Mesenchymal stem cell (in vitro differentiated cells and primary cell): ENCODE measurements around the gene ESRP2.

Source experiments
- DNase-seq: peaks from one replicate; pipeline ENCODE4 v3.0.0-alpha.2; 2013
- H2AFZ ChIP-seq: one replicate; pipeline ENCODE4 v1.6.1; 2013; ENCODE audit warnings: low read depth, mild to moderate bottlenecking, control low read depth, inconsistent platforms, low read length, moderate library complexity
- H2AK5ac ChIP-seq: 2 replicates; pipeline ENCODE4 v1.6.1; 2013; ENCODE audit warnings: low read length, moderate library complexity, mild to moderate bottlenecking, inconsistent platforms; ENCODE audit not compliant: severe bottlenecking
- H2BK120ac ChIP-seq: one replicate; pipeline ENCODE4 v1.6.1; 2013; ENCODE audit warnings: low read depth, mild to moderate bottlenecking, inconsistent platforms, low read length, moderate library complexity
- H2BK12ac ChIP-seq, 2 experiments: one replicate each; pipeline ENCODE4 v1.6.1; 2013; ENCODE audit warnings: inconsistent platforms in 2 of 2, low read length in 2 of 2, mild to moderate bottlenecking in 2 of 2, moderate library complexity in 2 of 2, control low read depth in 1 of 2
- H2BK15ac ChIP-seq: one replicate; pipeline ENCODE4 v1.6.1; 2013; ENCODE audit warnings: mild to moderate bottlenecking, low read depth, inconsistent platforms; ENCODE audit not compliant: poor library complexity, severe bottlenecking
- H2BK5ac ChIP-seq: 2 replicates; pipeline ENCODE4 v1.6.1; 2013; ENCODE audit warnings: low read depth, mild to moderate bottlenecking, low read length, control low read depth, inconsistent platforms; ENCODE audit not compliant: poor library complexity, severe bottlenecking
- H3K14ac ChIP-seq, 2 experiments: one replicate each; pipeline ENCODE4 v1.6.1; 2013; ENCODE audit warnings: inconsistent platforms in 2 of 2, low read length in 2 of 2, control low read depth in 1 of 2, mild to moderate bottlenecking in 1 of 2, moderate library complexity in 1 of 2
- H3K18ac ChIP-seq, 2 experiments: one replicate each; pipeline ENCODE4 v1.6.1; 2013; ENCODE audit warnings: inconsistent platforms in 2 of 2, low read length in 2 of 2, control low read depth in 1 of 2, low read depth in 1 of 2, mild to moderate bottlenecking in 1 of 2
- H3K23ac ChIP-seq, 2 experiments: one replicate each; pipeline ENCODE4 v1.6.1; 2013; ENCODE audit warnings: inconsistent platforms in 2 of 2, low read length in 2 of 2, mild to moderate bottlenecking in 2 of 2, moderate library complexity in 2 of 2, control low read depth in 1 of 2
- H3K27ac ChIP-seq: 2 replicates; pipeline ENCODE4 v1.5.1; 2013; ENCODE audit warnings: mild to moderate bottlenecking, moderate library complexity, low read length, control low read depth, inconsistent platforms; ENCODE audit not compliant: poor library complexity, severe bottlenecking
- H3K27me3 ChIP-seq, 2 experiments: 2 replicates each; pipeline versions ENCODE4 v1.6.1 to v1.7.0; 2013; ENCODE audit warnings: low read length in 2 of 2, mild to moderate bottlenecking in 2 of 2, moderate library complexity in 2 of 2, control low read depth in 1 of 2, inconsistent platforms in 1 of 2; ENCODE audit not compliant: control insufficient read depth in 1 of 2, insufficient read depth in 1 of 2
- H3K36me3 ChIP-seq, 2 experiments: 2 replicates each; pipeline versions ENCODE4 v1.6.1 to v1.7.0; 2013; ENCODE audit warnings: low read length in 2 of 2, control low read depth in 1 of 2, inconsistent platforms in 1 of 2, low read depth in 1 of 2, mild to moderate bottlenecking in 1 of 2; ENCODE audit not compliant: insufficient read depth in 2 of 2, control insufficient read depth in 1 of 2
- H3K4ac ChIP-seq, 2 experiments: one replicate each; pipeline ENCODE4 v1.6.1; 2013; ENCODE audit warnings: inconsistent platforms in 2 of 2, low read length in 2 of 2, mild to moderate bottlenecking in 2 of 2, moderate library complexity in 2 of 2, control low read depth in 1 of 2, low read depth in 1 of 2
- H3K4me1 ChIP-seq: 2 replicates; pipeline ENCODE4 v1.6.1; 2013; ENCODE audit warnings: low read depth, low read length, control low read depth; ENCODE audit not compliant: control insufficient read depth, insufficient read depth
- H3K4me2 ChIP-seq: 2 replicates; pipeline ENCODE4 v1.6.1; 2013; ENCODE audit warnings: low read length, mild to moderate bottlenecking, inconsistent platforms; ENCODE audit not compliant: poor library complexity, severe bottlenecking
- H3K4me3 ChIP-seq, 2 experiments: 2 replicates each; pipeline versions ENCODE4 v1.5.1 to v1.7.0; 2013; ENCODE audit warnings: low read length in 2 of 2, mild to moderate bottlenecking in 2 of 2, control low read depth in 1 of 2, low read depth in 1 of 2; ENCODE audit not compliant: insufficient read depth in 1 of 2
- H3K79me1 ChIP-seq: replicated peaks from 2 replicates; pipeline ENCODE4 v1.6.1; 2013; ENCODE audit warnings: mild to moderate bottlenecking, control low read depth, low read length, inconsistent platforms; ENCODE audit not compliant: poor library complexity, severe bottlenecking
- H3K9ac ChIP-seq: 2 replicates; pipeline ENCODE4 v1.7.0; 2013; ENCODE audit warnings: mild to moderate bottlenecking, low read length, moderate library complexity
- H3K9me3 ChIP-seq: 2 replicates; pipeline ENCODE4 v1.7.0; 2013; ENCODE audit warnings: mild to moderate bottlenecking, low read length; ENCODE audit not compliant: control insufficient read depth
- H4K8ac ChIP-seq: one replicate; pipeline ENCODE4 v1.6.1; 2013; ENCODE audit warnings: inconsistent platforms, mild to moderate bottlenecking, low read length, moderate library complexity
- H4K91ac ChIP-seq: one replicate; pipeline ENCODE4 v1.6.1; 2013; ENCODE audit warnings: mild to moderate bottlenecking, low read length, inconsistent platforms
- WGBS: methylation state at CpG from one replicate; pipeline ENCODE4 v1.1.7; 2013; ENCODE audit warnings: mixed read lengths; 5-methylcytosine and 5-hydroxymethylcytosine counted together

Gene ESRP2

GRCh38 chr16:68206245-68206644 lies 29.7 kb downstream of the ESRP2 start:
- no peak for DNase-seq
- Histone ChIP-seq H3K4me2 (no peak overlapping the region), H3K18ac (no peak overlapping the region), H4K8ac (no peak overlapping the region), H2BK12ac (no peak overlapping the region), H3K14ac (no peak overlapping the region), H3K36me3 (peaks cover 4% of the 10 kb centered on the region in 2 experiments), H3K4me3 (no peak overlapping the region), H2AFZ (no peak overlapping the region), H3K4me1 (no peaks in the 10 kb centered on the region), H2AK5ac (no peak overlapping the region), H3K4ac (no peak overlapping the region), H3K27me3 (no peaks in the 10 kb centered on the region), H3K27ac (no peak overlapping the region), H3K23ac (no peak overlapping the region), H2BK120ac (no peak overlapping the region), H2BK5ac (no peak overlapping the region), H3K9ac (no peak overlapping the region), H3K9me3 (no peaks in the 10 kb centered on the region), H4K91ac (no peak overlapping the region), H2BK15ac (no peak overlapping the region), H3K79me1 (peaks cover 9% of the 10 kb centered on the region)
- WGBS, result 100% methylated on average over 1 of the region's 2 CpGs

DNA sequence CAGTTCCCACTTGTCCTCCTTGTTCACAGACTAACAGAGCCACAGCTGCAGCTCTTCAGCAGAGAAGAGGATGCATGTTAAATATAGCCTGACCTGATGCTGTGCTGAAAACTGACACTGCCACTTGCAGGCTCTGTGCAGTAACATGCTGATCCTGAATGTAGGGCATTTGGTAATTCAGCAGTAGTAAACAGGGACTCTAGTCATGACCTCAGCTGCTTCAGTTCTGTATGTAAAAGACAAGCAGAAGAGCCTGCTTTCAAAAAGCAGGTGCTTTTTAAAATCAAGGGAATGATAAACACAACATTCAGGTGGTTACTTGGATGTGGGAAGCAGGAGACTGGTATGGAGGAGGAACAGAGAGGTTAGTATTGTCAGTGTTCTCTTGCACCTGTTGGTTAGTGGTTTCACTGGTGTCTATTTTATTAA lies 33.8 kb downstream of the ESRP2 start:
- no peak overlapping the region for H3K9ac ChIP-seq
- no peak overlapping the region for H3K18ac ChIP-seq
- peaks cover 1% of the 10 kb centered on the region for H3K4me1 ChIP-seq
- H2BK5ac ChIP-seq, result no peak overlapping the region
- H3K36me3 ChIP-seq, result no peaks in the 10 kb centered on the region
- H3K4me3 ChIP-seq, result no peak overlapping the region
- no peak overlapping the region for H3K4ac ChIP-seq
- no peak overlapping the region for H2BK120ac ChIP-seq
- no peak overlapping the region for H3K23ac ChIP-seq
- H3K9me3 ChIP-seq, result no peaks in the 10 kb centered on the region
- DNase-seq, result peak; percentile 66
- H4K8ac ChIP-seq, result no peak overlapping the region
- H2AFZ ChIP-seq, result no peak overlapping the region
- H4K91ac ChIP-seq, result no peak overlapping the region
- H2AK5ac ChIP-seq, result no peak overlapping the region
- no peak overlapping the region for H3K27ac ChIP-seq
- peaks cover 13% of the 10 kb centered on the region for H3K79me1 ChIP-seq
- H2BK12ac ChIP-seq, result no peak overlapping the region
- H3K27me3 ChIP-seq, result no peaks in the 10 kb centered on the region
- no peak overlapping the region for H2BK15ac ChIP-seq
- no peak overlapping the region for H3K4me2 ChIP-seq
- no peak overlapping the region for H3K14ac ChIP-seq

- Histone ChIP-seq H2BK15ac (no peak overlapping the region), H3K23ac (no peak overlapping the region), H3K18ac (no peak overlapping the region), H3K14ac (no peak overlapping the region), H2BK5ac (no peak overlapping the region), H3K36me3 (no peaks in the 10 kb centered on the region), H2AK5ac (no peak overlapping the region), H3K4ac (no peak overlapping the region), H3K9ac (no peak overlapping the region), H3K4me2 (no peak overlapping the region), H3K4me3 (no peak overlapping the region), H3K4me1 (peaks cover 1% of the 10 kb centered on the region), H3K9me3 (no peaks in the 10 kb centered on the region), H3K27ac (no peak overlapping the region), H2BK12ac (no peak overlapping the region), H2AFZ (no peak overlapping the region), H2BK120ac (no peak overlapping the region), H4K91ac (no peak overlapping the region), H4K8ac (no peak overlapping the region), H3K79me1 (peaks cover 13% of the 10 kb centered on the region), H3K27me3 (no peaks in the 10 kb centered on the region)
- peak; percentile 48 for DNase-seq
- WGBS, result 64% methylated on average over 3 of the region's 3 CpGs
Observed at GRCh38 chr16:68200088-68200783, 35.7 kb downstream of the ESRP2 start.

DNA sequence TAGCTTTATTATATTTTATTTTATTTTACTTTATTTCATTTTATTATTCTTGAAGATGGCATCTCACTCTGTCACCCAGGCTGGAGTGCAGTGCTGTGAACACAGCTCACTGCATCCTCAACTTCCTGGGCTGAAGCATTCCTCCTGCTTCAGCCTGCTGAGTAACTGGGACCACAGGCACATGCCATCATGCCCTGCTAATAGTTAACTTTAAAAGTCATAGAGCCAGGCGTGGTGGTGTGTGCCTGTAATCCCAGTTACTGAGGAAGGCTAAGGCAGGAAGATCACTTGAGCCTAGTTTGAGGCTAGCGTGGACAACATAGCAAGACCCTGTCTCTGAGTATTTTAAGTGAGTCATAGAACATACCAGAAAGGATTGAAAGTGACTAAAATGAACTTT lies 38.7 kb downstream of the ESRP2 start:
- H3K36me3 ChIP-seq, result peaks cover 4 to 19% of the 10 kb centered on the region in 2 experiments
- H3K79me1 ChIP-seq, result peaks cover 13% of the 10 kb centered on the region
- no peak overlapping the region for H4K8ac ChIP-seq
- H2BK15ac ChIP-seq, result no peak overlapping the region
- no peak overlapping the region for H3K4me3 ChIP-seq
- H3K23ac ChIP-seq, result no peak overlapping the region
- DNase-seq, result peak; percentile 20
- H3K9ac ChIP-seq, result no peak overlapping the region
- no peak overlapping the region for H3K4me2 ChIP-seq
- H2AFZ ChIP-seq, result no peak overlapping the region
- H3K9me3 ChIP-seq, result no peaks in the 10 kb centered on the region
- H2BK5ac ChIP-seq, result no peak overlapping the region
- H3K14ac ChIP-seq, result no peak overlapping the region
- H3K27ac ChIP-seq, result peak overlapping the region; percentile 82
- H3K4ac ChIP-seq, result no peak overlapping the region
- H3K18ac ChIP-seq, result peak overlapping the region in 1 of 2 experiments; percentile 18
- no peak overlapping the region for H2AK5ac ChIP-seq
- WGBS, result 98% methylated on average over 2 of the region's 2 CpGs
- no peaks in the 10 kb centered on the region for H3K27me3 ChIP-seq
- no peak overlapping the region for H4K91ac ChIP-seq
- peaks cover 1% of the 10 kb centered on the region for H3K4me1 ChIP-seq
- no peak overlapping the region for H2BK12ac ChIP-seq
- H2BK120ac ChIP-seq, result no peak overlapping the region
